Activated CD4-positive, alpha-beta T cell treated with anti-CD3 and anti-CD28 coated beads for 36 hours (primary cell): ENCODE measurements around the gene RAB5A. TPM values are rescaled to one million over a fixed set of nuclear protein-coding genes. Genes with fewer than 3 reads are reported as not detected.

Experiments used
- ATAC-seq: fragments of 200-7000 bp; cut with Tn5 transposase; one replicate; pipeline ENCODE4 v1.10.0; 2021; ENCODE audit warnings: mild to moderate bottlenecking, moderate library complexity
- CTCF ChIA-PET: fragments of 350-600 bp; sonication (Branson Sonifier 250); formaldehyde crosslinking; loops from one replicate; lab custom pipeline; 2021; ENCODE audit warnings: antibody characterized with exemption; lab: Charles Lee
- POLR2A ChIA-PET: fragments of 350-600 bp; sonication (Branson Sonifier 250); formaldehyde crosslinking; loops from one replicate; lab custom pipeline; 2021; ENCODE audit warnings: antibody characterized with exemption, inconsistent platforms; lab: Charles Lee
- DNase-seq: peaks from one replicate; pipeline ENCODE4 v3.0.0-alpha.2; 2020
- H3K27ac Mint-ChIP-seq: one replicate; pipeline ENCODE4 v1.8.0; 2021; ENCODE audit warnings: mixed read lengths
- H3K27me3 Mint-ChIP-seq: one replicate; pipeline ENCODE4 v1.8.0; 2021; ENCODE audit warnings: mixed read lengths
- H3K36me3 Mint-ChIP-seq: one replicate; pipeline ENCODE4 v1.8.0; 2021; ENCODE audit warnings: low read depth, mixed read lengths
- H3K4me1 Mint-ChIP-seq: one replicate; pipeline ENCODE4 v1.8.0; 2021; ENCODE audit warnings: mixed read lengths
- H3K4me3 Mint-ChIP-seq: one replicate; pipeline ENCODE4 v1.8.0; 2021; ENCODE audit warnings: mild to moderate bottlenecking, moderate library complexity, mixed read lengths
- H3K9me3 Mint-ChIP-seq: one replicate; pipeline ENCODE4 v1.8.0; 2021; ENCODE audit warnings: low read depth, mixed read lengths
- intact Hi-C, 2 experiments: fragments of 100-400 bp; cut with DNase I in 1 of 2; cut with micrococcal nuclease in 1 of 2; formaldehyde crosslinking; loops; one replicate each; pipeline versions ENCODE4 v1.14.2 to v1.15.1; 2022 to 2024; cut with DNase I, micrococcal nuclease
- total RNA-seq, 2 experiments: library from RNA; stranded (reverse); gene quantifications; one replicate each; pipeline ENCODE4 v1.2.3, GENCODE V29; 2021

The RAB5A gene
- total RNA-seq, 2 experiments from 2014 or later, result 54.2 to 78.8 TPM

GRCh38 chr3:19931180-19931692, 15.7 kb upstream of the RAB5A start:
- peak; percentile 82 for ATAC-seq
- intact Hi-C loops, result loop anchor here (1.0 to 5.0 kb wide), 7 partner anchors 16 to 1059 kb away; partner anchors contain the start of genes RAB5A (in 2 of the 2) and SGO1 (in 2 of the 2)
- peaks cover 32% of the 10 kb centered on the region for H3K4me1 Mint-ChIP-seq
- CTCF ChIA-PET, result interaction anchor here (0.5 to 1.3 kb wide), 8 partner anchors 11 to 258 kb away, joined by 3 to 4 read pairs (median 3); partner anchors contain the start of gene RAB5A
- POLR2A ChIA-PET, result interaction anchor here (0.6 to 1.0 kb wide), 4 partner anchors 17 to 760 kb away, joined by 3 to 4 read pairs (median 3); no protein-coding TSS in a partner anchor
- peaks cover 5% of the 10 kb centered on the region for H3K36me3 Mint-ChIP-seq
- peak overlapping the region; percentile 21 for H3K4me3 Mint-ChIP-seq
- H3K27me3 Mint-ChIP-seq, result peaks cover 12% of the 10 kb centered on the region
- peak overlapping the region; percentile 83 for H3K27ac Mint-ChIP-seq
- H3K9me3 Mint-ChIP-seq, result no peaks in the 10 kb centered on the region
- peak; percentile 71 for DNase-seq

DNA sequence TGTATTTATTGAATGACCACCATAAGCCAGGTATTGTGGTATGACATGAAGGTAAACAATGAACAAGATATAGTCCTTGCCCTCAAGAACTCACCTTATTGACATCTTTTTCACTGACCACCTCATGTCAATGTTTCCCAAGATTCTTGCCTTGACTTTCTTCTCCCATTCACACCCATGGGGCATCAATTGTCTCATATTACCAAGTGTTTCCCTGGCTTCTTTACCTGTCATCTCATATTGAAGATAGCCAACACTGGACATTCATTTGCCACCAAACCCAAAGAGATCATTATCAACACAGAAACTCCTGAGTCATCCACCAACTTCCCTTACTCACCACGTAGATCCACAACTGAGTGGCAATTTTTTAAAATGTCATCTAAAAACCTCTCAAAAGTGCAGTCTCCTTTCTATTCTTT, 15.1 kb upstream of the RAB5A start:
- POLR2A ChIA-PET, result interaction anchor here (0.6 to 1.0 kb wide), 3 partner anchors 16 to 761 kb away, joined by 3 to 4 read pairs (median 3); no protein-coding TSS in a partner anchor
- CTCF ChIA-PET, result interaction anchor here (0.9 to 1.3 kb wide), 4 partner anchors 16 to 258 kb away, joined by 3 to 4 read pairs (median 4); partner anchors contain the start of gene RAB5A
- Mint-ChIP-seq H3K4me3 (peak overlapping the region; percentile 21), H3K36me3 (peaks cover 5% of the 10 kb centered on the region), H3K4me1 (peaks cover 32% of the 10 kb centered on the region), H3K27ac (peak overlapping the region; percentile 83), H3K9me3 (no peaks in the 10 kb centered on the region), H3K27me3 (peaks cover 12% of the 10 kb centered on the region)
- DNase-seq, result no peak
- intact Hi-C loops, result loop anchor here (1.0 to 5.0 kb wide), 7 partner anchors 16 to 1059 kb away; partner anchors contain the start of genes RAB5A (in 2 of the 2) and SGO1 (in 2 of the 2)
- ATAC-seq, result peak; percentile 55

- ChIA-PET CTCF (interaction anchor here (0.8 kb wide), 1 partner anchor 218 kb away, joined by 3 read pairs; no protein-coding TSS in a partner anchor), POLR2A (interaction anchor here (0.6 kb wide), 1 partner anchor 122 kb away, joined by 4 read pairs; no protein-coding TSS in a partner anchor)
- Mint-ChIP-seq H3K4me3 (no peak overlapping the region), H3K27ac (peak overlapping the region; percentile 83), H3K9me3 (no peaks in the 10 kb centered on the region), H3K27me3 (peaks cover 10% of the 10 kb centered on the region), H3K36me3 (peaks cover 5% of the 10 kb centered on the region), H3K4me1 (peaks cover 38% of the 10 kb centered on the region)
- intact Hi-C loops, result loop anchor here (5.0 kb wide), 3 partner anchors 170 to 1060 kb away; partner anchors contain the start of gene SGO1 (in 1 of the 2)
- ATAC-seq, result no peak
- DNase-seq, result no peak
Measured at GRCh38 chr3:19932422-19932821, 14.5 kb upstream of the RAB5A start.

DNA sequence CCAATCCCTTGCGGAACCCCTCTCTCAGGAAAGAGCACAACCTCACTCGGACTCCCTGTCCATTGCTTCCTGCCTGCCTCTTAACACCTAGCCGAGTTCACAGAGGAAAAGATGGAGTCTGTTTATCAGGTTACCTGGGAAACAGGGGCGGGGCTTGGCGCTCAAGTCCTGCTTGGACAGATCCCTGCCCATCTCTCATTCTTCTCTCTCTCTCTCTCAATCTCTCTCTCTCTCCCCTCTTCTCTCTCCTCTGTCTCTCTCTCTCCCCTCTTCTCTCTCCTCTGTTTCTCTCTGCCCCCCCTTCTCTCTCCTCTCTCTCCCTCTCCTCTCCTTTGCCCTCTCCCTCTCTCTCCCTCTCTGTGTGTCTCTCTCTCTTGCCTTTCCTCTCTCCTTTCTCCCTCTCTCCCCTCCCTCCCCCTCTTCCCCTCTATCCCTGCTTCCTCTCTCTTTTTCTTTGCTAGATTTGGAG, 12.8 kb upstream of the RAB5A start, which contains the start of gene EFHB:
EFHB (minus strand) TSS at position 120 of the 469 bp plus-strand sequence. CDS start 199 bp downstream, outside the sequence.
- no peak within 1 kb of the TSS for H3K27ac Mint-ChIP-seq
- no peaks in the 10 kb centered on the region for H3K9me3 Mint-ChIP-seq
- CTCF ChIA-PET, result no interaction called here
- peaks cover 44% of the 10 kb centered on the region for H3K4me1 Mint-ChIP-seq
- POLR2A ChIA-PET, result no interaction called here
- peak within 1 kb of the TSS; percentile 28 for H3K4me3 Mint-ChIP-seq
- intact Hi-C loops, result loop anchor here (5.0 kb wide), 3 partner anchors 168 to 1062 kb away; partner anchors contain the start of gene SGO1 (in 1 of the 2)
- DNase-seq, result peak; percentile 42
- no peak for ATAC-seq
- H3K36me3 Mint-ChIP-seq, result peaks cover 5% of the 10 kb centered on the region
- H3K27me3 Mint-ChIP-seq, result peaks cover 10% of the 10 kb centered on the region

- ChIA-PET CTCF (interaction anchor here (0.6 to 1.2 kb wide), 5 partner anchors 52 to 249 kb away, joined by 3 to 5 read pairs (median 3); no protein-coding TSS in a partner anchor), POLR2A (interaction anchor here (0.6 to 1.5 kb wide), 5 partner anchors 10 to 1119 kb away, joined by 3 to 7 read pairs (median 3); partner anchors contain the start of gene SGO1)
- intact Hi-C loops, result loop anchor here (1.0 kb wide), 2 partner anchors 10 to 117 kb away; partner anchors contain the start of gene RAB5A (in 2 of the 2)
- Mint-ChIP-seq H3K4me3 (no peak overlapping the region), H3K36me3 (peaks cover 5% of the 10 kb centered on the region), H3K27ac (peak overlapping the region; percentile 62), H3K9me3 (no peaks in the 10 kb centered on the region), H3K27me3 (peaks cover 10% of the 10 kb centered on the region), H3K4me1 (peaks cover 25% of the 10 kb centered on the region)
- ATAC-seq, result peak; percentile 94
- peak; percentile 38 for DNase-seq
Measured at GRCh38 chr3:19937459-19938294, 9.2 kb upstream of the RAB5A start.

DNA sequence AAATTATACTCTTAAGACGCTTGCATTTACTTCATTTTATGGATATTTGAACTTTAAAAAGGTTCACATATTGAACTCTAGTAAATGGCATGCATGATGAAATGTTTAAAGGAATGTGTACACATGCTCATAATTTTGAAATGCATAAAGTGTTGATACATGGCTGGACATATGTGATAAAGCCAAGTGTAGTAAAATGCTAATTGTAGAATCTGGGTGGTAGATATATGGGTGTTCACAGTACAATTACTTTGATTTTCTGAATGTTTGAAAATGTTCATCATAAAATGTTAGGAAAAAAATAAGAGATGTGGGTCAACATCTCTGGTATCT, 8.6 kb upstream of the RAB5A start:
- Mint-ChIP-seq H3K4me3 (no peak overlapping the region), H3K36me3 (peaks cover 5% of the 10 kb centered on the region), H3K27ac (no peak overlapping the region), H3K4me1 (peaks cover 20% of the 10 kb centered on the region), H3K27me3 (peaks cover 8% of the 10 kb centered on the region), H3K9me3 (no peaks in the 10 kb centered on the region)
- ChIA-PET CTCF (no interaction called here), POLR2A (interaction anchor here (1.5 kb wide), 1 partner anchor 10 kb away, joined by 7 read pairs; no protein-coding TSS in a partner anchor)
- intact Hi-C loops, result no loop called here
- DNase-seq (no peak), ATAC-seq (no peak)

DNA sequence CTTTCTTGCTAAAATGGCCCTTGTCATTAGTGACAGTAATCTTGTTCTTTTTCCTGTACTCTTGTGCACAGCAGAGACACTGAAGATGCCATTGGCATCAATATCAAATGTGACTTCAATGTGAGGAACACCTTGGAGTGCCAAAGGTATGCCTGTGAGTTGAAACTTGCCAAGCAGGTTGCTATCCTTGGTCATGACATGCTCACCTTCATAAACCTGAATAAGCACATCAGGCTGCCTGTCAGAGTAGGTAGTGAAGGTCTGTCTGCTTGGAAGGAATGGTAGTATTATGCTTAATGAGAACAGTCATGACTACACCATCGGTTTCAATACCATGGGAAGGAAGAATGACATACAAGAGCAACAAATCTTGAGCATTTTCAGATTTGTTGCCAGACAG, 6.3 kb upstream of the RAB5A start:
- no peak overlapping the region for H3K27ac Mint-ChIP-seq
- DNase-seq (no peak), ATAC-seq (no peak)
- H3K4me3 Mint-ChIP-seq, result no peak overlapping the region
- no peaks in the 10 kb centered on the region for H3K9me3 Mint-ChIP-seq
- peaks cover 17% of the 10 kb centered on the region for H3K4me1 Mint-ChIP-seq
- CTCF ChIA-PET, result no interaction called here
- POLR2A ChIA-PET, result no interaction called here
- intact Hi-C loops, result no loop called here
- H3K27me3 Mint-ChIP-seq, result no peaks in the 10 kb centered on the region
- no peaks in the 10 kb centered on the region for H3K36me3 Mint-ChIP-seq

- no peaks in the 10 kb centered on the region for H3K27me3 Mint-ChIP-seq
- peak overlapping the region; percentile 99 for H3K27ac Mint-ChIP-seq
- no peaks in the 10 kb centered on the region for H3K9me3 Mint-ChIP-seq
- H3K4me3 Mint-ChIP-seq, result peak overlapping the region; percentile 96
- POLR2A ChIA-PET, result no interaction called here
- ATAC-seq, result no peak
- H3K4me1 Mint-ChIP-seq, result peaks cover 28% of the 10 kb centered on the region
- peaks cover 8% of the 10 kb centered on the region for H3K36me3 Mint-ChIP-seq
- intact Hi-C loops, result loop anchor here in 1 of 2 experiments (5.0 kb wide), 1 partner anchor 58 kb away; no protein-coding TSS in a partner anchor
- DNase-seq, result no peak
- CTCF ChIA-PET, result interaction anchor here (0.7 kb wide), 1 partner anchor 113 kb away, joined by 3 read pairs; no protein-coding TSS in a partner anchor
Measured at GRCh38 chr3:19945534-19945933, 1.4 kb upstream of the RAB5A start.

DNA sequence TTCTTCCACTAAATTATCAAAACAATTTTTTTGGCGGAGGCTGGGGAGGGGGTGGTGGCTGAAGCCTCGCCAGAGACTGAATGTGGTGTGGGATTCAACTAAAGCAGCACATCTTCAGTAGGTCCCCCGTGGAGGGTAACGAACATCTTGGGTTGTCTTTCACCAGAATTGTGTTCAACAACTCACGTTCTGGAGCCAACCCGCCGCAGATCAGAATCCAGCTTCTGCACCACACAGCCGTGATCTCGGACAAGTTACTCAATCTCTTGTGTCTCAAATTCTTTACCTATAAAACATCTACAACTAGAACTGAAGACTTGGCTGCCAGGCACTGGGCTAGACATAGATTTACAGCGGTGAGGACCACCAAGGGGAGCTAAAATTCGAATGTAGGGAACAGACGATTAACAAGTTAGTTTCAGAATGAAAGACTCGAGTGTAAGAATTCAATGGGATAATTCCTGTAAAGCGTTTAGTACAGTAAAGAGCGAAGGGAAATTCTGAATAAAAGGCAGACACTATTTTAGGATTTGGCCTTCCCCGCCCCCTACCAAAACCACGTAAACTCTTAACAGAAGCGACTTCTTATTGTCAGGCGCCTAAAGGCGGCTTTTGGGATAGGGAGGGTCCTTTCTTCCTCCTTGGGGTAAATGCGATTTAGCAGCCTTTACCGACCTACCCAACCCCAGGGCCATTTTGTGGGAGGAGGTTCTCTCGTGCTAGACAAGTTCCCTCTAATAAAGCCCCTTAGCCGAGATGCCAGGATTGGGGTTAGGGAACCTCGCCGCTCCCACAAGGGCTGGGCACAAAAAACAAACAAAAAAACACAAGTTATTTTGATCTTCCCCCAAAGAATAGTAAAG, 697 bp upstream of the RAB5A start:
- no peaks in the 10 kb centered on the region for H3K9me3 Mint-ChIP-seq
- ATAC-seq (peak; percentile 2), DNase-seq (peak; percentile 13)
- H3K27ac Mint-ChIP-seq, result peak overlapping the region; percentile 99
- H3K4me1 Mint-ChIP-seq, result peaks cover 34% of the 10 kb centered on the region
- CTCF ChIA-PET, result interaction anchor here (0.7 kb wide), 1 partner anchor 112 kb away, joined by 3 read pairs; no protein-coding TSS in a partner anchor
- H3K36me3 Mint-ChIP-seq, result peaks cover 14% of the 10 kb centered on the region
- no peaks in the 10 kb centered on the region for H3K27me3 Mint-ChIP-seq
- POLR2A ChIA-PET, result no interaction called here
- peak overlapping the region; percentile 96 for H3K4me3 Mint-ChIP-seq
- intact Hi-C loops, result loop anchor here in 1 of 2 experiments (5.0 kb wide), 1 partner anchor 59 kb away; no protein-coding TSS in a partner anchor
